Endothelial cell (in vitro differentiated cells): ENCODE data around the gene GALNT11. TPM values are rescaled to one million over a fixed set of nuclear protein-coding genes. Genes with fewer than 3 reads are reported as not detected.
"Not testable (repeated sequence)": the region's sequence is repeated elsewhere in the genome, so short reads cannot be mapped to it uniquely, and the experiment has no call there.

ENCODE experiments used
- DNase-seq: peaks from one replicate; pipeline ENCODE4 v3.0.0; 2021; ENCODE audit warnings: low spot score
- H3K27ac Mint-ChIP-seq: one replicate; pipeline ENCODE4 v1.8.0; 2021; ENCODE audit warnings: mixed read lengths, inconsistent platforms; ENCODE audit not compliant: unreplicated experiment
- H3K27me3 Mint-ChIP-seq: one replicate; pipeline ENCODE4 v1.8.0; 2021; ENCODE audit warnings: mild to moderate bottlenecking, moderate library complexity, mixed read lengths, inconsistent platforms; ENCODE audit not compliant: unreplicated experiment
- H3K36me3 Mint-ChIP-seq: one replicate; pipeline ENCODE4 v1.8.0; 2021; ENCODE audit warnings: mild to moderate bottlenecking, low read depth, mixed read lengths, inconsistent platforms; ENCODE audit not compliant: unreplicated experiment
- H3K4me1 Mint-ChIP-seq: one replicate; pipeline ENCODE4 v1.8.0; 2021; ENCODE audit warnings: mild to moderate bottlenecking, mixed read lengths, inconsistent platforms; ENCODE audit not compliant: unreplicated experiment
- H3K4me3 Mint-ChIP-seq: one replicate; pipeline ENCODE4 v1.8.0; 2021; ENCODE audit warnings: mild to moderate bottlenecking, mixed read lengths, inconsistent platforms; ENCODE audit not compliant: unreplicated experiment
- H3K9me3 Mint-ChIP-seq: one replicate; pipeline ENCODE4 v1.8.0; 2021; ENCODE audit warnings: mixed read lengths, inconsistent platforms; ENCODE audit not compliant: unreplicated experiment
- CTCF ChIP-seq: fragments of 200-600 bp; sonication (generic); IDR thresholded peaks from one replicate; pipeline ENCODE4 v1.5.0; 2021; ENCODE audit warnings: antibody characterized with exemption; ENCODE audit not compliant: unreplicated experiment
- total RNA-seq: library from RNA; stranded (reverse); fragmentation: NEBNext Ultra II Directional; extraction: Animal tissue kit (Norgen Biotek cat#: 25700); gene quantifications from one replicate; pipeline ENCODE4 v1.2.1, GENCODE V29; 2021; ENCODE audit not compliant: unreplicated experiment

GALNT11 gene
- total RNA-seq, 1 donor from 2014 or later, result 21.2 TPM

GRCh38 chr7:152030059-152030458 lies 4.6 kb downstream of the GALNT11 start:
- peaks cover 12% of the 10 kb centered on the region for H3K36me3 Mint-ChIP-seq
- DNase-seq, result peak; percentile 53
- not testable (repeated sequence) for H3K4me1 Mint-ChIP-seq, H3K9me3 Mint-ChIP-seq, H3K4me3 Mint-ChIP-seq, H3K27me3 Mint-ChIP-seq, H3K27ac Mint-ChIP-seq
- TF ChIP-seq CTCF, result peak; percentile 33

DNA sequence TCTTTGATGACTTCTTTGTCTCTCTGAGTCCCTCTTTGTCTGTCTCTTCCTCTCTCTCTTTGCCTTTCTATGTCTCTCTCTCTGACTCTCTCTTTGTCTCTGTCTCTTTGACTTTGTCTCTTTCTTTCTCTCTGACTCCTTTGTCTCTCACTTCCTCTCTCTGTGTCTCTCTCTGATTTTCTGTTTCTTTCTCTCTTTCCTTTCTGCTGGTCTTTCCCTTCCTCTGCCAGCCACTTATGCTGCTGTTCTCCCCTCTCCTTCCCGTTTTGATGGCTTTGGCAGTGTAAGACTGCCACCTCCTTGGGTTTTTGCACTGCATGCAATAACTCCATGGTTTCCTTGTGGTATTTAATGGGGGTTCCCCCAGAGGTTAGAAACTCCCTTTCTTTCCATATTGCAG lies 5.2 kb downstream of the GALNT11 start:
- H3K4me1 Mint-ChIP-seq, H3K27ac Mint-ChIP-seq, H3K4me3 Mint-ChIP-seq, H3K27me3 Mint-ChIP-seq, H3K9me3 Mint-ChIP-seq, DNase-seq: not testable (repeated sequence)
- H3K36me3 Mint-ChIP-seq, result peaks cover 12% of the 10 kb centered on the region

DNA sequence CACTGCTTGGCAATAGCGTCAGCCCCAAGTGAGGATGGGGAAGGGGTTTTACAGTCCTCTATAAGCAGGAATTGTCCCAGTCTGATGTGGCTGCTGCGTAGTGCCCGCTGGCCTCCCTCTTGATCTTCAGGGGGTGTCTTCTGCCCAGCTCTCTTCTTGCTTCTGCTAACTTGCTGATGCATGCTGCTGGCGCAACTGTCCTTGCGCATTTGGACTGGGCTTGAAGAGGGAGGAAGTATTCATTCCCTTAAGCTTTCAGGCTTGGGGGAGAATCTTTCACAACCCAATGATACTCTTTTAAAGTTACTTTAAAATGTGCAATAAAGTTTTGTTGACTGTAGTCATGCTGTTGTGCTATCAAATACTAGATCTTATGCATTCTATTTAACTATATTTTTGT lies 10.3 kb downstream of the GALNT11 start:
- Mint-ChIP-seq H3K27ac (no peak overlapping the region), H3K4me3 (no peak overlapping the region), H3K4me1 (no peaks in the 10 kb centered on the region), H3K36me3 (peaks cover 44% of the 10 kb centered on the region), H3K27me3 (peaks cover 5% of the 10 kb centered on the region), H3K9me3 (peaks cover 5% of the 10 kb centered on the region)
- no peak for DNase-seq
- no peak for TF ChIP-seq CTCF

DNA sequence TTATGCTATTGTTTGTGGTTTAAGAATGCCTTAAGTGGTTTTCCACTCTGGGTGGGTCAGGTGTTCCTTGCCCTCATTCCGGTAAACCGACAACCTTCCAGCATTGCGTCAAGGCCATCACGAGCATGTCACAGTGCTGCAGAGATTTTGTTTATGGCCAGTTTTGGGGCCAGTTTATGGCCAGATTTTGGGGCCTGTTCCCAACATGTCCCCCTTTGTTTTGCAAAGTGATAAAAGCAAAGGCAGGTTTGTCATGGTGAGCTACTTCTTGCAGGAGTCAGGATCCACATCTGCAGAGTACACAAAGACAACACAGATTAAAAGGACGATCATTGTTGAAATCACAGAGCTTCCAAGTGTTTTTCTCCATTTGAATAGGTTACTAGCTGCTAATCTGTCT lies 12.9 kb downstream of the GALNT11 start:
- H3K9me3 Mint-ChIP-seq, result not testable (repeated sequence)

GRCh38 chr7:152043086-152043485 lies 17.6 kb downstream of the GALNT11 start:
- H3K9me3 Mint-ChIP-seq, DNase-seq, H3K4me1 Mint-ChIP-seq, H3K4me3 Mint-ChIP-seq, H3K27ac Mint-ChIP-seq, H3K27me3 Mint-ChIP-seq: not testable (repeated sequence)
- H3K36me3 Mint-ChIP-seq, result peaks cover 25% of the 10 kb centered on the region

More for the DNA sequence above, 12.9 kb downstream of the GALNT11 start:
- not testable (repeated sequence) for H3K27ac Mint-ChIP-seq, H3K4me1 Mint-ChIP-seq, H3K4me3 Mint-ChIP-seq, H3K27me3 Mint-ChIP-seq, DNase-seq
- peaks cover 48% of the 10 kb centered on the region for H3K36me3 Mint-ChIP-seq

DNA sequence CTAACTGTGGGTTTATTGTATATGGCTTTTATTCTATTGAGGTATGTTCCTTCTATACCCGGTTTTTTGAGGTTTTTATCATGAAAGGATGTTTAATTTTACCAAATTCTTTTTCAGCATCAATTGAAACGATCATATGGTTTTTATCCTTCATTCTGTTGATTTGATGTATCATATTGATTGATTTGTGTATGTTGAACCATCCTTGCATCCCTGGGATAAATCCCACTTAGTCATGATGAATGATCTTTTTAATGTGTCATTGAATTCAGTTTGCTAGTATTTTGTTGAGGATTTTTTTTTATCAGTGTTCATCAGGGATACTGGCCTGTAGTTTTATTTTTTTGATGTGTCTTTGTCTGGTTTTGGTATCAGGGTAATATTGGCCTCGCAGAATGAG lies 19.4 kb downstream of the GALNT11 start:
- H3K36me3 Mint-ChIP-seq, H3K27ac Mint-ChIP-seq, H3K9me3 Mint-ChIP-seq, H3K27me3 Mint-ChIP-seq, H3K4me3 Mint-ChIP-seq, DNase-seq, H3K4me1 Mint-ChIP-seq: not testable (repeated sequence)

GRCh38 chr7:152046531-152046930 lies 21.1 kb downstream of the GALNT11 start:
- no peaks in the 10 kb centered on the region for H3K9me3 Mint-ChIP-seq
- peaks cover 2% of the 10 kb centered on the region for H3K27me3 Mint-ChIP-seq
- no peaks in the 10 kb centered on the region for H3K36me3 Mint-ChIP-seq
- peaks cover 2% of the 10 kb centered on the region for H3K4me1 Mint-ChIP-seq
- no peak overlapping the region for H3K27ac Mint-ChIP-seq
- no peak for TF ChIP-seq CTCF
- no peak overlapping the region for H3K4me3 Mint-ChIP-seq
- DNase-seq, result no peak
